Fibroblast of lung (primary cell): ENCODE results near the gene PSMB5.

ENCODE experiments used
- EZH2 ChIP-seq: IDR thresholded peaks from 2 replicates; pipeline ENCODE4 v1.5.1; 2012; ENCODE audit warnings: low read length, control low read depth, mild to moderate bottlenecking; ENCODE audit errors: missing control alignments
- TF ChIP-seq, protein P1 (sequence below), 2 donors: IDR thresholded peaks in 1 of 2; conservative IDR thresholded peaks in 1 of 2; 1 replicate in 1 of 2; 2 replicates in 1 of 2; pipeline ENCODE4 v1.5.1; 2011 to 2012; ENCODE audit warnings: low read length in 2 of 2, control low read depth in 1 of 2, inconsistent platforms in 1 of 2, low read depth in 1 of 2, mild to moderate bottlenecking in 1 of 2

DNA sequence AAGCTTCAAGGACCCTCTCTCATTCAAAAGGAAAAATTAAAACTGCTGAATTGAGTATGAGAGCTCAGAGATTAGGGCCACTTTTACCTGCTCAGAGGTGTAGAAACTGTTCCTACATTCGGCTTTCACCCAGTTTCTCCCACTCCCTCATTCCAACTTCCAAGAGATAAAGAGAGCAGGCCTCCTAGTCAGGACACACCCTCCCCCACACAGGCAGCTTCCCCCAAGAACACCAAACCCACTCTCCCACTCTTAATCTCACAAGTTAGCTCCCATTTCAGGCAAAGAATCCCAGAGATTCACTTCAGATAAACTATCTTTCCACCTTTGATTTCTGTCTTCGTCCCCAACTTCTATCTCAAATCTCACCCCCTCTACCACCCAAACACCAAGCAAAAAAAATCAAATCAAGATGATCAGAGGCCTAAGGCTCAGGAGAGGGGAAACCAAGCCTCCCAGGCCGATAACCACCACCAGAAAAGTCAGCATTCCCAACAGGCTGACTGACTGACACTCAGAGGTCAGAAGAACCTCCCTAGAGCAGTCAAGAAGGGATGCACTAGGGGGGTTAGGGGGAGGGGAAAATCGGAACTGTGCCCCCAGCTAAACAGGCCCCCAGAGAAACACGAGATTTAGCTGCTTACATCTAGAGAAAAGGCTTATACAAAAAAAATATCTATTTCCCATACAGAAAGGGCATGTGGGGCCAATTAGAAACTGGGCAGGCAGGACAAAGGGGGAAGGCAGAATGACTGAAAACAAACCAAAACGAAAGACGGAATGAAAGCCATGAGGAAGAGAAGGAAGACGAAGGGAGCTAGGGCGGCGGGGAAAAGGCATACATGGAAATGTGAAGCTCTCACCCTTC lies 35.8 kb upstream of the PSMB5 start:
- TF ChIP-seq, protein P1, sequence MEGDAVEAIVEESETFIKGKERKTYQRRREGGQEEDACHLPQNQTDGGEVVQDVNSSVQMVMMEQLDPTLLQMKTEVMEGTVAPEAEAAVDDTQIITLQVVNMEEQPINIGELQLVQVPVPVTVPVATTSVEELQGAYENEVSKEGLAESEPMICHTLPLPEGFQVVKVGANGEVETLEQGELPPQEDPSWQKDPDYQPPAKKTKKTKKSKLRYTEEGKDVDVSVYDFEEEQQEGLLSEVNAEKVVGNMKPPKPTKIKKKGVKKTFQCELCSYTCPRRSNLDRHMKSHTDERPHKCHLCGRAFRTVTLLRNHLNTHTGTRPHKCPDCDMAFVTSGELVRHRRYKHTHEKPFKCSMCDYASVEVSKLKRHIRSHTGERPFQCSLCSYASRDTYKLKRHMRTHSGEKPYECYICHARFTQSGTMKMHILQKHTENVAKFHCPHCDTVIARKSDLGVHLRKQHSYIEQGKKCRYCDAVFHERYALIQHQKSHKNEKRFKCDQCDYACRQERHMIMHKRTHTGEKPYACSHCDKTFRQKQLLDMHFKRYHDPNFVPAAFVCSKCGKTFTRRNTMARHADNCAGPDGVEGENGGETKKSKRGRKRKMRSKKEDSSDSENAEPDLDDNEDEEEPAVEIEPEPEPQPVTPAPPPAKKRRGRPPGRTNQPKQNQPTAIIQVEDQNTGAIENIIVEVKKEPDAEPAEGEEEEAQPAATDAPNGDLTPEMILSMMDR (conservative IDR thresholded peaks at IDR 0.05 in 1 of 2, IDR thresholded peaks at IDR 0.05 in 1 of 2; ENCODE audit: low read depth in 1 of 2, low read length in 2 of 2): no peak
- no peak for TF ChIP-seq EZH2
